AML-193 (cell line): Measurements from ENCODE around the gene APC2.

Experiments
- DNase-seq, 2 experiments: peaks; one replicate each; lab custom pipeline; 2025; lab: John Stamatoyannopoulos, UW

Gene APC2, protein sequence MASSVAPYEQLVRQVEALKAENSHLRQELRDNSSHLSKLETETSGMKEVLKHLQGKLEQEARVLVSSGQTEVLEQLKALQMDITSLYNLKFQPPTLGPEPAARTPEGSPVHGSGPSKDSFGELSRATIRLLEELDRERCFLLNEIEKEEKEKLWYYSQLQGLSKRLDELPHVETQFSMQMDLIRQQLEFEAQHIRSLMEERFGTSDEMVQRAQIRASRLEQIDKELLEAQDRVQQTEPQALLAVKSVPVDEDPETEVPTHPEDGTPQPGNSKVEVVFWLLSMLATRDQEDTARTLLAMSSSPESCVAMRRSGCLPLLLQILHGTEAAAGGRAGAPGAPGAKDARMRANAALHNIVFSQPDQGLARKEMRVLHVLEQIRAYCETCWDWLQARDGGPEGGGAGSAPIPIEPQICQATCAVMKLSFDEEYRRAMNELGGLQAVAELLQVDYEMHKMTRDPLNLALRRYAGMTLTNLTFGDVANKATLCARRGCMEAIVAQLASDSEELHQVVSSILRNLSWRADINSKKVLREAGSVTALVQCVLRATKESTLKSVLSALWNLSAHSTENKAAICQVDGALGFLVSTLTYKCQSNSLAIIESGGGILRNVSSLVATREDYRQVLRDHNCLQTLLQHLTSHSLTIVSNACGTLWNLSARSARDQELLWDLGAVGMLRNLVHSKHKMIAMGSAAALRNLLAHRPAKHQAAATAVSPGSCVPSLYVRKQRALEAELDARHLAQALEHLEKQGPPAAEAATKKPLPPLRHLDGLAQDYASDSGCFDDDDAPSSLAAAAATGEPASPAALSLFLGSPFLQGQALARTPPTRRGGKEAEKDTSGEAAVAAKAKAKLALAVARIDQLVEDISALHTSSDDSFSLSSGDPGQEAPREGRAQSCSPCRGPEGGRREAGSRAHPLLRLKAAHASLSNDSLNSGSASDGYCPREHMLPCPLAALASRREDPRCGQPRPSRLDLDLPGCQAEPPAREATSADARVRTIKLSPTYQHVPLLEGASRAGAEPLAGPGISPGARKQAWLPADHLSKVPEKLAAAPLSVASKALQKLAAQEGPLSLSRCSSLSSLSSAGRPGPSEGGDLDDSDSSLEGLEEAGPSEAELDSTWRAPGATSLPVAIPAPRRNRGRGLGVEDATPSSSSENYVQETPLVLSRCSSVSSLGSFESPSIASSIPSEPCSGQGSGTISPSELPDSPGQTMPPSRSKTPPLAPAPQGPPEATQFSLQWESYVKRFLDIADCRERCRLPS (N-terminal part only)

DNA sequence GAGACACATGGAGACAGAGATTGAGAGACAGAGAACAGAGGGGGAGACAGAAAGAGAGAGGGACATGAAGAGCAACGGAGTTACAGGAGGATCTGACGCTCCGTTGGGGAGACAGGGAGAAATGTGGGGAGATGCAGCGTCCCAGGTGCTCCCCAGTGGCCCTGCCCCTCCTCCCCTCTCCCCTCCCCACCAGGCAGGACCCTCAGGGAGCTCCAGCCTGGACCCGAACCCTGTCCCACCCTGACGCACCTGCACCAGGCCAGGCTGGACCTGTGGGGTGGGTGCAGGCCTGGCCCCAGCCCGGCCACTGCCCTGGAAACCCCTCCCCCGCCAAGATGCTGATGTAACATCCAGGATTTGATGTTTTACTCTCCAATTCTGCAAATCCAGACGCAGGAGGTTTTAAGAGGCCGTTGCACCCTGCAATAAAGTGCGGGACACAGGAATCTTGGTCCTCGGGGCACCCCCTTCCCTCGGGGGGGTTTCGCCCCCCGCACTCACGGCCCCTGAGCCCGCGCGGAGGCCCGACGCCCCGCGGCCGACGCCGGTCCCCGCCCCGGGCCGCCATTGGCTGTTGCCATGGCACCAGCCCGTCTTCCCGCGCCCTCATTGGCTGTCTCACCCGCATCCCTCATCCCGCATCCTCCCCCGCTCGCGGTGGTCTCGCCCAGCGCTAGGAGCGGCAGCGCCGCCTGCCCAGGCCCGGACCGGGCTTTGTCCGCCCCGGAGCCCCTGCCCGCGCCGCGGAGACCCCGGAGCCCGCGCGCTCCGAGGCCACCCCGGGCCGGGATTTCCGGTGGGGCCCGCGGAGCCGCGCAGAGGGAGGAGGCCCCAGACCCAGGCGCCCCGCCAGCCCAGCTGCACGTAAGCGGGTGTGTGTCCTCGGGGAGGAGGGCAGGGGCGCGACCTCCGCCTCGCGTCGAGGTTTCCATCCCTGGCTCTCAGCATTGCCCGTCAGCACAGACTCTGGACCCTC, at the start of gene APC2:
Gene APC2, plus strand, starts transcription at position 655 of the 976 bp plus-strand sequence. CDS start 2,881 bp downstream, outside the sequence.
- no peak for DNase-seq

DNA sequence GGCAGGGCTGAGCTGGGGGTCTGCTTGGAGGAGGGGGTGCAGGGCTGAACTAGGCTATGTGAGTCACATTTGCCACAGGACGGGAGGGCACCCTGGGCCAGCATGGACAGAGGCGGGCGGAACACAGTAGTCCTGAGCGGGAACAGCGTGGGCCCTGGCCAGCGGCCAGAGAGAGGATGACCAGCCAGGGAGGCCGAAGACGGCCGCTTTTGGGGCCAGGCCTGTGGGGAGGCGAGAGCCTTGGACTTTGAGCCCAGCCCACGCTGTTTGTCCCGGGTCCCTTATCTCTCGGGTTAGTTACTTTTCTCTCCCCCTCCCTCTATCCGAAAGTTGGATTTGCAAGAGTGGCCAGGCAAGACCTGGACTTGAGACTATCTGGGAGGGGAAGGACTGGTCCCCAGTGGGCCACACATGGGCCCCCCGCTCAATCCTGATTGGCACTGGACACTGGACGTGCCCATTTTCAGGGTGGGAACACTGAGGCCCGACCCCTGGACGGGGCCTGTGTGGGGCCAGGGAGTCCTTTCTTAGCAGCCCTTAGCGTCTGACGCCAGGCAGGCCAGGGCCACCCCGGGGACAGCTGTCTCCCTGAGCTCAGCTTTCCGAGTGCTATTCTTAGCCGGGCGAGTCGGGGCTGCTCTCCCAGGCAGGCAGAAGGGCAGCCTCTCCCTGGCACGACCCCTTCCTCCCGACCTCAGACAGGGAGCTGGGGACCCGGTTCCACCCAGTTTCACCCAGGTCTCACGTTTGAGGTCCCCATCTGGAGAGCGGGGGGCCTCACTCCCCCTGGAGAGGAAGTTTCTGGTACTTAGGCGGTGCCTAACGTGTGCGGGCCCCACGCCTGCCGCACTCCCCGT, 49.4 kb upstream of the APC2 start:
- DNase-seq: no peak

DNA sequence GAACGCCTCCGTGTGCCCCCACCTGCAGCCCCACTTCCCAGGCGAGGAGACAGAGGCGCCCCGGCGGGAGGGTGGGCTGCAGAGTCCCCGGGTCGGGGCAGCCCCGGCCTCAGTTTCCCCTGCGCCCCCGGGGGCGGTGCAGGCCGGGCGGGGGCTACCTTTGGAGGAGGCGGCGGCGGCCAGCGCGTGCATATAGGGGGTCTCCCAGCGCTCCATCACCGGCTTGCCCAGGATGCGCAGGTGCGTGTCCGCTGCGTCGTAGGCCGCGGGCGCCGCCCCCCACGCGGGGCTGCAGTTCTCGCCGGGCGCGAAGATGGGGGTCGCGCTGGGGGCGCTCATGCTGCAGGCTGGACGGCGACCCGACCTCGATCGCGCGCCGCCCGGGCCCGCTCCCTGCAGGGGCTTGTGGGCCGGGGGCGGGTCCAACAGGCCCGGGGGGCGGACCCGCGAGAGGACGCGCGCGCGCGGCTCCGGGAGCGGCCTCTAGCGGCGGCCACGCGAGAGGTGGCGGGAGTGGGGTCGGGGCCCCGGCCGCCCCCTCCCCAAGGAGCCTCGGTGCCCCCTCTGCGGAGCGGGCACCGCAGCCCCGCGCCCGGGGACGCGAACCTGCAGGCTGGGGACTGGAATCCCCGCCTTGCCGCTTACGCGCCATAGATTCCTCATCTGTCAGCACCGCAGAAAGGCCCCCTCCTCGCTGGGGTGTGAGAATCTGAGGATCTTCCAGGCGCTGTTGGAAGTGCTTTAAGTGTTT, 48.6 kb upstream of the APC2 start, which contains the start of gene GAMT:
Gene GAMT, minus strand, starts transcription at position 405 of the 751 bp plus-strand sequence. Its CDS starts 66 bp downstream, at position 339.
- no peak for DNase-seq

DNA sequence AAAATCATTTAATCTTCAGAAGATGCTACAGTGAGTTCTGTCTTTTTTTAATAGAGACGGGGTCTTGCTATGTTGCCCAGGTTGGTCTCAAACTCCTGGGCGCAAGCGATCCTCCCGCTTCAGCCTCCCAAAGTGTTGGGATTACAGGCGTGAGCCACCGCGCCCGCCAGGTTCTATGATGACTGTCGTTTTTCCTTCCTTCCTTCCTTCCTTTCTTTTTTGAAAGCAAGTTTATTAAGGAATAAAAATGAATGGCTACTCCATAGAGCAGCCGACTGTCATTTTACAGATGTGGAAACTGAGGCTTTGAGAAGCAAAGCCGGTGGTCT, 48.1 kb upstream of the APC2 start:
- no peak for DNase-seq

- no peak for DNase-seq
These were observed 47.4 kb upstream of the APC2 start for GRCh38 chr19:1402411-1403070.

GRCh38 chr19:1406774-1407527, 43.0 kb upstream of the APC2 start:
- peak; percentile 93 to 94 for DNase-seq

GRCh38 chr19:1407528-1408299, 42.2 kb upstream of the APC2 start, which contains the start of gene DAZAP1:
DAZAP1 (plus strand) TSS chr19:1407586; CDS start chr19:1407774, 188 bp downstream.
- no peak for DNase-seq

DNA sequence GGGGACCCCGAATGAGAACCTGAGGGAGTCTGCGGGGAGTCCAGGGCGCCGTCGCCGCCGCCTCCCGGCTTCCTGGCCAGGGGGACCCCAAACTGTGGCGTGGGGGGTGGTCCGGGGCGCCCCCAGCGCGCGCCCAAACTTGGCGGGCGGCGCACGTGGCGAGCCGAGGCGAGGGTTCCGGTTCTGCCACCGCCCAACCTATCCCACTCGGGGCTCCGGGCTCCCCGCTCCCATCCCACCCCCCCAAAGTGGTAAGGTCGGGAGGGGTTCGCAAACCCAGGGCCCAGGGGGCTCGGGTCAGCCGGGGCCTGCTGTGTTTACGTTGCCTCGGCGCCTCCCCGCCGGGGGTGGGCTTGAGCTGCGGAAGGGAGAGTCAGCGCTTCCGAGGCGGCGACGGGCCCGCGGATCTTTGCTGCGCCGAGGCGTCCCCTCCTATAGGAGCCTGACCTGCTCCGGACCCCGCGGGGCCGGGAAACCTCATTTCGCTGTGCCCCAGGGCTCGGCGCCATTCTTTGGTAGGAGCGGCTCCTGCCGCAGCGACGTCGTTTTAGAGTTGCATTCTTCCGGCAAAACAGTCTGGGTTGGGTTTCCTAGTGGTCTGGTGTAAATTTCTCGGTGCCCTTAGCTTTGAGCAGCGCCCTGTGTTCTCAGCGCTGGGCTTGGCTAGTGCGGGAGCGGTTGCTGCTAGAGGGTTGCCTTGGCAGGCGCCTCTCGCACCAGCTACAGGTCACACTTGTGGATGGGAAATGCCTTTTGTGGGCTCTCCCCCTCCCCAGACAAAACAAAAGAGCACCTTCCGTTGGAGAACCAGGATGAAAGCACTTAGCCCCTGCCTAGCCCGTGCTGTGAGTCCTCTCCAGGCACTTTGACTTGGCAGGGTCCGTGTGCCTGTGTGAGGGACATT, 41.4 kb upstream of the APC2 start:
- no peak for DNase-seq

DNA sequence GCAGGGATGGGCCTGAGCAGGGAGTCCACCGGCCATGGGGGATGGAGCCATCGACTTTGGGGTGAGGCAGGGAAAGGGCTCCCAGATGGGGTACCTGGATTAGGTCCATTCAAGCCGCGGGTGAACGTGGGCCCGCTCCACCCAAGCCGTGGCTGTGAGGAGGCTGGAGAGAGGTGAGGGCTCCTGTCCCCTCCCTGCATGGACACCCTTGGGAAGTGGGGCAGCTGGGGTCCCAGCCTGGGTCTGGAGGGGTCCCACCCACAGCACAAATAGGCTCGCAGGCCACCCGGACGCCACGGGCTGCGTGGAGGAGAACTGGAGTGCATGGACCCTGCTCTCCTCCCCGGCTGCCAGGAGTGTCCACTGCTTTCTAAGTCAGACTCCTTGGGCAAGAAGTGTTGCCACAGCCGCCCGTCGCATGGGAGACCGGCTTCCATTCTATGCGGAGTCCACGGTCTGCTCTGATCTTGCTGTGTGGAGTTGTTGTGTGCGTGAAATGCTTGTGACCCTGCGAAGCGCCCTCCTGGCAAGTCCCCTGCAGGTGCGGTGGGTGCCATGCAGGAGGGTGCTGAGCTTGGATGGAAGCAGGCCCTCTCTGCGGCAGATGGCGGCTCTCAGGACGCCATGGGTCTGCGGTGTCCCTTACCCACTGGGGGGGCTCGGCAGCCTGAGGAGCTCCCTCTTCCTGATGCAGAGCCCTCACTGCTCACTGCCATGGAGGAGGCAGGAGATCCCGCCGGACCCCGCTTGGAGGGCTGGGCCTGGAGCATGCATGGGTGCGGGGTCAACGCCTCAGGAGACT, 40.5 kb upstream of the APC2 start:
- DNase-seq: no peak

DNA sequence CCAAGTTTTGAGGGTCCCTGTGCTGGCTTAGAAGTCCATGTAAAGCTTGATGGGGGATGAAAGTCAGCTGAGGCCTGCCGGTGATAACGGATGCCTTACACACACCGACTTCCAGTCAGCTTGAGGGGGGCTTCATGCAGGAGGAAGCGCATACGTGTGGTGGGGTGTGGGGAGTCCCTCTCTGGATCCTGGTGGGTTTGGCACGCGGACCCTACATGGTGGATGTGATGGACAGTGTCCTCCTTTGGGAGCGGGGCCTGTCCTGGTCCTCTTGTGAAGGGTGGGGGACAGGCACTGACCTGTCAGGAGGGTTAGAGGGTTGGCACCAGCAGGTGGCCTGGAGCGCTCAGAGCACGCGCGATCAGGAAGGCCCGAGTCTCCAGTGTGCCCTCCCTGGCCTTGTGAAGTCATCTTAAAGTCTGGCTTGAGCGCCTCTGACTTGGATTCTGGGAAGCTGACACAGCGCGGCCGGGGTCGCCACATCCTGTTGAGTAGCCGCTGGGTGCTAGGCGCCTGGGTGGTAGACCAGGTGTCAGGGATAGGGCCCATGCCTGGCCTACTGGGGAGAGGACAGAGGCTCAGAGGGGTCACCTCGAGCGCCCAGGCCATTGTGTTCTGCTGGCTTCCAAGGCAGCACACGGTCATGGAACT, 39.7 kb upstream of the APC2 start:
- DNase-seq: no peak

DNA sequence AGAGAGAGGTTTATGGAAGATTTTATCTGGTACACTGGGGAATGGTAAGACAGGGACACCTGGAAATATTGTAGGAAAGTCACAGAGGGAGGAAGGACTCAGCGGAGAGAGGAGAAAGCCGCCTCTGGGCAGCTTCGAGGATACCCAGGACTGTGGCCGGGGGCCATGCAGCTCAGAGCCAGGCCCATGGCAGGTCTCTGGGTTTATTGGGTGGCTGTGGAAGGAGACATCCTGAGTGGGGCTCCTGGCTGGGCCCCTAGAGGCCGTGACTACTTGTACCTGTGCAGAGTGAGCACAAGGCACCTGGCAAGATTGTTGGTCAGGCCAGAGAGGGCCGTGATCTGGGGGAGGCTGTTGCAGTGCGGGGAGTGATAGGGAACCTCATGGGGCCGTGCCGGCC, 39.1 kb upstream of the APC2 start:
- DNase-seq: no peak

DNA sequence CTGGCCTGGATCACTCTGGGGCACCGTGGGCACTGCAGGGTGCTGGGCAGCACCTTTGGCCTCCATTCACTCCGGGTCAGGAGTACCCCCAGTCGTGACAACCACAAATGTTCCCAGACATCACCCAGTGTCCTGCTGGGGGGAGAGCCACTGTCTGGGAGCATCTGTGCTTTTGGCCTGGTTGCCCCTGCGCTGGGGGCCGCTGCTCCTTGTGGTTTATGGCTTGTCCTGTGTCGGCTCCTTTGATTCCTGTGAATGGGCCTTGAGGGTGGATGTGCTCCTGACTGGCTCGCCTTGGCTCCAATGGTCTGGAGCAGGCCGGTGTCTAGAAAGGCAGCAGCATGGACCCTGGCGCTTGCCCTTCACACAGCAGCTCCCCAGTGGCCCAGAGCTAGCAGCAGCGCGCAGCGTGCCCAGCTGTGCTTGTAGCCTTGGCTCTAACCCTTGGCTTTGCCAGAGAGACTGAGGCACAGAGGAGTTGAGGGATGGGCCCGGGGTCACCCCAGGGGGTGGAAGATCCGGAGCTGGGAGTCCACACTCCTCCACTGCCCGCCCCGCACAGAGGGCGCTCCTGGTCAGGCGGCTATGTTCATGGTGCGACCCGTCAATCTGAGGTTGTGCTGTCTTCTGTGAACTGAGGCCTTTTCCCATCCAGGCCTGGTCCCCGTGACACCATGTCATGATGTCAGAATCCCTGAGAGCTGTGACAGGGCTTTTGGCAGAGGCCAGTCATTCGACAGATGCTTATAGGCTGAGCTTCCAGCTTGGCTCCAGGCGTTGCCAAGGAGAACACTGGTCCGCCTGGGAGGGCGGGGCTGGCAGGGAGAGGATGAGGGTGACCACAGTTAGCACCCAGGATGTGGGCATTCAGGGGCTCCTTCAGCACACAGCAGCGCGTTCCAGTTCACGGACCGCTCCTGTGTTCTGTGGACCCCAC, 38.4 kb upstream of the APC2 start:
- DNase-seq: no peak

GRCh38 chr19:1412323-1412923, 37.5 kb upstream of the APC2 start:
- DNase-seq: no peak
